Putamen (tissue), 1 donor: ENCODE measurements around the gene COQ8B.
"Not testable (repeated sequence)": the region's sequence is repeated elsewhere in the genome, so short reads cannot be mapped to it uniquely, and the experiment has no call there.

ENCODE experiments used
- DNase-seq: peaks from one replicate; pipeline ENCODE4 v3.0.0-alpha.2; 2016; ENCODE audit warnings: low spot score

Gene COQ8B

GRCh38 chr19:40742477-40742876 is 25.8 kb upstream of the COQ8B start:
- no peak for DNase-seq

GRCh38 chr19:40741527-40742390 is 25.1 kb upstream of the COQ8B start:
- DNase-seq = no peak

GRCh38 chr19:40740747-40741146 is 24.1 kb upstream of the COQ8B start:
- DNase-seq = no peak

DNA sequence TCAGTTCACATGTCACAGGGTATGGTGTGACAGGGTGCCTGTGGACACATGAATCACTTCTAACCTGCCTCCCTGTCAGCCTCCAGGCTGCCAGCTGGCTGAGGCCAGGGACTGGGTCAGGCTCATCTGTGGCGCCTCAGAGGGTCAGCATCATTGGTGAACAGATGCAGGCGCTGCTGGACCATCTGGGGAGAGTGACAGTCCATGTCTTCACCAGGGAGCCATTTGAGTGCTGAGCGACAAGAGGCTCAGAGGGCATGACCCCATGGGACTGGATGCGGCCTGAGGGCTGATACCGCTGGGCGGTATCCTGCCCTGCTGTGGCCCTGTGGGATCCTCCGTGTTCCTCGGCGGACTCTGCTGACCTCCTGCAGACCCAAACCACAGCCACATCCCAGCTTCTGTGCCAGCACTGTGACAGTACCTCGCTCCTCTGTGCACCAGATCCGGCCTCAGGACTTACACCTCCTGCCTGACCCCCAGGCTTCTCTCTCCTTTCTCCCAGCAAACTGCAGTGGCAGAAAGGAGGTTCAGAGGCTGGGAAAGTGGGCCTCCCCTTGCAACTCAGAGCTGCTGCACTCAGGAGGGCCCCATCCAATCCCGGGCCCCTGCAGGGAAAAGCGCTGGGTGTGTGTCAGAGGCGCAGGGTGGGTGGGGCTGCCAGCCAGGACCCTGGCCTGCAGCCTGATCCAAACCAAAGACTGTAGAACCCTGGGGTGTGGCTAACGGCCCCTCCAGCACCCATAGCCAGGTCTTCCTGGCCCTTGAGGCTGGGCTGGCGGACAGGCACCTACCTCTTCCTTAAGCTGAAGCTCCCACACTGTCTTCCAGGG is 23.4 kb upstream of the COQ8B start:
- no peak for DNase-seq

GRCh38 chr19:40739030-40739839 is 22.5 kb upstream of the COQ8B start:
- DNase-seq = no peak

- no peak for DNase-seq
Observed at GRCh38 chr19:40737102-40737644, 20.5 kb upstream of the COQ8B start.

- no peak for DNase-seq
Observed at GRCh38 chr19:40736661-40737060, 20.0 kb upstream of the COQ8B start.

GRCh38 chr19:40735013-40735771 is 18.5 kb upstream of the COQ8B start:
- no peak for DNase-seq

DNA sequence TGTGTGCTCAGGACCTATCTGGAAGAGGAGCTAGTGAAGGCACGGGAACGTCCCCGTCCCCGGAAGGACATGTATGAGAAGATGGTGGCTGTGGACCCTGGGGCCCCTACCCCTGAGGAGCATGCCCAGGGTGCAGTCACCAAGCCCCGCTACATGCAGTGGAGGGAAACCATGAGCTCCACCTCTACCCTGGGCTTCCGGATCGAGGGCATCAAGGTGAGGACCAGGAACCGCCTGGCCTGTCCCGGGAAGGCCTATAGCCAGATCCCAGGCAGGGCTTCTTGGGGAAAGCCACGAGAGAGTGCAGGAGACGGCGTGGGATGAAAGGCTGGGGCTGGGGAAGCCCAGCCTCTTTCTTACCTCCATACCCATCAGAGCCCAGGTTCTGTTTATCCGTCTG is 16.5 kb upstream of the COQ8B start:
- DNase-seq = no peak

DNA sequence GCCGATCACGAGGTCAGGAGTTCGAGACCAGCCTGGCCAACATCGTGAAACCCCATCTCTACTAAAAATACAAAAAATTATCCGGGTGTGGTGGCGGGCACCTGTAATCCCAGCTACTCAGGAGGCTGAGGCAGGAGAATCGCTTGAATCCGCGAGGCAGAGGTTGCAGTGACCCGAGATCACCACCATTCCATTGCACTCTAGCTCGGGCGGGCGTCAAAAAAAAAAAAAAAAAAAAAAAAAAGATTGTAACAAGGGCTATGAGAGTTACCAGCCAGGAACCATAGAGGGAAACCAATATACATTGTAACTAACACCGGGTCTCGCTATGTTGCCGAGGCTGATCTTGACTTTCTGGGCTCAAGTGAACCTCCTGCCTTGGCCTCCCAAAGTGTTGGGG is 15.6 kb upstream of the COQ8B start:
- DNase-seq = not testable (repeated sequence)

GRCh38 chr19:40730065-40730464 is 13.4 kb upstream of the COQ8B start:
- DNase-seq = not testable (repeated sequence)

DNA sequence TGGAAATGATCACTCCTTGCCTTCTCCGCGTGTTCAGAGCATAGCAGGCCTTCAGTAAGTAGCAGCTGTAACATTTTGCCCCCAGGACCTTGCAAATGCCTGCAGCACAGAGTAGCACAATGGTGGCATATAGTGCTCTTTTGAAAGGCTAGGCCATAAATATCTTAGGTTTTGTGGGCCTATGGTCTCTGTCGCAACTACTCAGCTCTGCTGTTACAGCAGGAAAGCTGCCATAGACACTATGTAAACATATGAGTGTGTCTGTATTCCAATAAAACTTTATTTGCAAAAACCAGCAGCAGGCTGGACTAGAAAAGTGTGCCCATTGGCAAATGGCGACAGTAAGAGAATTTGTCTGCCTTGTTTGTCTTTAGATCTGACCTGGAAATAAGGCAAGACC is 9.6 kb upstream of the COQ8B start:
- DNase-seq = no peak

GRCh38 chr19:40724855-40725254 is 8.2 kb upstream of the COQ8B start:
- DNase-seq = no peak

DNA sequence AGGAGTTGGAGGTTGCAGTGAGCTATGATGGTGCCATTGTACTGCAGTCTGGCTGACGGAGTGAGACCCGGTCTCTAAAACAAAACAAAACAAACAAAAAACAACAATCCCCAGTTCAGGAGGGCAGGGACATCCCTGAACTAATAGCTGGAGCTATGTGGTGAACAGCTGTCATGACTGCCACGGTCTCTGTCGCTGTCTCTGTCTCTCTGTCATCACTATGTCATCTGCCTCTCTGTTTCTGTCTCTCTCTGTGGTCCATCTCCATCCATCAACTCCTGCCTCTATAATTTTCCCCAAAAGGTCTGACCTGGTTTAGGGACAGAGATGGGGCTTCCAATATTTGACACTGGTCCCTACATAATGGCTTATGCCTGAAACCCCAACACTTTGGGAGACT is 7.6 kb upstream of the COQ8B start:
- no peak for DNase-seq

DNA sequence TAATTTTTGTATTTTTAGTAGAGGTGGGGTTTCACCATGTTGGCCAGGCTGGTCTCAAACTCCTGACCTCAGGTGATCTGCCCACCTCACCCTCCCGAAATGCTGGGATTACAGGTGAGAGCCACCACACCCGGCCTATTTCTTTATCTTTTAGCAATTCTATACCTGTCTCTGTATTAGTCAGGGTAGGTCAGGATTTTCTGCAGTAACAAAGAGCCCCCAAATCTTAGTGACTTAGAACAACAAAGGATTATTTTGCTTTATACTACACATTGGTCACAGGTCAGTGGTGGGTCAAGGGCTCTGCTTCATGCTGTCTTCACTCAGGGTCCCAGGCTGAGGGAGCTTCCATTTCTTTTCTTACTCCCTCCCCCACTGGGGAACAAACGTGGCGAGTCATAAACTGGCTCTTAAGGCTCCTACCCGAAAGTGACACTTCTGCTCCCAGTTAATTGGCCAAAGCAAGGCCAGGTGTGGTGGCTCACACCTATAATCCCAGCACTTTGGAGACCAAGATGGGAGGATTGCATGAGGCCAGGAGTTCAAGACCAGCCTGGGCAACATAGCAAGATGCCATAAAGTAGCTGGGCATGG is 7.1 kb upstream of the COQ8B start:
- DNase-seq = no peak

- DNase-seq = no peak
Observed at GRCh38 chr19:40721936-40722661, 5.4 kb upstream of the COQ8B start.

DNA sequence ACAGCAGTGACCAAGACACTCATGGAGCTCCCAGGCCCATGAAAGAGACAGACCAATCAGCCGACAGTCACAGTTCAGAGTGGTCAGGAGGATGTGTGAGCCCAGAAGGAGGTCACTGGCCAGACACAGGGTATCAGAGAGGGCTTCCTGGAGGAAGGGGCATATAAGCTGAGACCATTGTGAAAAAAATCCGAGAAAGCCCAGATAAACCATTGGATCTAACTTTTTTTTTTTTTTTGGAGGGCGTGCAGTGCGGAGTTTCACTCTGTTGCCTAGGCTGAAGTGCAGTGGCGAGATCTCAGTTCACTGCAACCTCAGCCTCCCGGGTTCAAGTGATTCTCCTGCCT is 4.4 kb upstream of the COQ8B start:
- DNase-seq = no peak

GRCh38 chr19:40719414-40719894 is 2.8 kb upstream of the COQ8B start:
- no peak for DNase-seq

- DNase-seq = no peak
Observed at GRCh38 chr19:40718774-40719391, 2.2 kb upstream of the COQ8B start.
